K562 (cell line): ENCODE data around the gene GOT1. TPM values are rescaled to one million over a fixed set of nuclear protein-coding genes. Genes with fewer than 3 reads are reported as not detected.

ENCODE experiments used
- polyA plus RNA-seq, 8 experiments: library from polyadenylated mRNA; depleted of rRNA in 4 of 8; stranded (reverse) in 5 of 8; unstranded in 3 of 8; fragments of >200 nt; fragmentation: Nextera tagmentation in 2 of 8; fragmentation: Illumina TruSeq in 1 of 8; extraction: Ambion mirVana in 2 of 8; extraction: Trizol in 1 of 8; gene quantifications; 2 replicates each; pipeline versions ENCODE4 v1.2.1 to v1.2.3, GENCODE V29; 2011 to 2014; ENCODE audit warnings: inconsistent platforms in 1 of 8, missing spikeins in 1 of 8
- total RNA-seq, 7 experiments: library from RNA; depleted of rRNA in 6 of 7; stranded (reverse); fragments of >200 nt in 6 of 7; fragmentation: Illumina TruSeq in 2 of 7; extraction: Trizol in 2 of 7; gene quantifications; 2 replicates each; pipeline versions ENCODE4 v1.2.1 to v1.2.3, GENCODE V29; 2011 to 2021; ENCODE audit warnings: low replicate concordance in 1 of 7
- TF ChIP-seq, protein P1 (sequence below), 2 experiments: fragments of 450-650 bp in 1 of 2; sonication (generic) in 1 of 2; formaldehyde crosslinking in 1 of 2; IDR thresholded peaks; 2 replicates each; pipeline versions ENCODE4 v1.7.1 to v1.9.0; 2016 to 2022; ENCODE audit warnings: inconsistent platforms in 1 of 2, mild to moderate bottlenecking in 1 of 2, missing genetic modification reagents in 1 of 2

Gene GOT1
- total and polyA plus RNA-seq, 9 of the 15 experiments (the other 6 are each of a cell fraction or from before 2014, with no cell fraction given): 55.7 to 166 (median 75.4) TPM

DNA sequence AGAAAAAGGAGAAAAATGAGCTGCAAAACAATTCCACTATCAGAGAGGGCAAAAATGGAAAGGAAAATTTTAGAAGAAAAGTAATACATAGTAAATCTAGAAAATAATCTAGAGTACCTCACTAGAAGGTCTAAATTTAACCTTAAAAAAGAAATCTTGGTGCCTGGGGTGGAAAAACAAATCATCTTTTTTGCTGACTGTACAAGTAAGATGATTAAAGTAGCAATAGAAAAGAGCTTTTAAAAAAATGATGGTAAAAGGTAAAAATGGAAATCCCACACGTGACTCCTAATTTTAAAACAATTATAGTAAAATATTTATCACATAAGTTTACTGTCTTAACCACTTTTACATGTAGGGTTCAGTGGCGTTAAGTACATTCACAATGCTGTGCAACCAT is 28.8 kb upstream of the GOT1 start (continued):
- TF ChIP-seq, protein P1, sequence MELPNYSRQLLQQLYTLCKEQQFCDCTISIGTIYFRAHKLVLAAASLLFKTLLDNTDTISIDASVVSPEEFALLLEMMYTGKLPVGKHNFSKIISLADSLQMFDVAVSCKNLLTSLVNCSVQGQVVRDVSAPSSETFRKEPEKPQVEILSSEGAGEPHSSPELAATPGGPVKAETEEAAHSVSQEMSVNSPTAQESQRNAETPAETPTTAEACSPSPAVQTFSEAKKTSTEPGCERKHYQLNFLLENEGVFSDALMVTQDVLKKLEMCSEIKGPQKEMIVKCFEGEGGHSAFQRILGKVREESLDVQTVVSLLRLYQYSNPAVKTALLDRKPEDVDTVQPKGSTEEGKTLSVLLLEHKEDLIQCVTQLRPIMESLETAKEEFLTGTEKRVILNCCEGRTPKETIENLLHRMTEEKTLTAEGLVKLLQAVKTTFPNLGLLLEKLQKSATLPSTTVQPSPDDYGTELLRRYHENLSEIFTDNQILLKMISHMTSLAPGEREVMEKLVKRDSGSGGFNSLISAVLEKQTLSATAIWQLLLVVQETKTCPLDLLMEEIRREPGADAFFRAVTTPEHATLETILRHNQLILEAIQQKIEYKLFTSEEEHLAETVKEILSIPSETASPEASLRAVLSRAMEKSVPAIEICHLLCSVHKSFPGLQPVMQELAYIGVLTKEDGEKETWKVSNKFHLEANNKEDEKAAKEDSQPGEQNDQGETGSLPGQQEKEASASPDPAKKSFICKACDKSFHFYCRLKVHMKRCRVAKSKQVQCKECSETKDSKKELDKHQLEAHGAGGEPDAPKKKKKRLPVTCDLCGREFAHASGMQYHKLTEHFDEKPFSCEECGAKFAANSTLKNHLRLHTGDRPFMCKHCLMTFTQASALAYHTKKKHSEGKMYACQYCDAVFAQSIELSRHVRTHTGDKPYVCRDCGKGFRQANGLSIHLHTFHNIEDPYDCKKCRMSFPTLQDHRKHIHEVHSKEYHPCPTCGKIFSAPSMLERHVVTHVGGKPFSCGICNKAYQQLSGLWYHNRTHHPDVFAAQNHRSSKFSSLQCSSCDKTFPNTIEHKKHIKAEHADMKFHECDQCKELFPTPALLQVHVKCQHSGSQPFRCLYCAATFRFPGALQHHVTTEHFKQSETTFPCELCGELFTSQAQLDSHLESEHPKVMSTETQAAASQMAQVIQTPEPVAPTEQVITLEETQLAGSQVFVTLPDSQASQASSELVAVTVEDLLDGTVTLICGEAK (IDR thresholded peaks at IDR 0.05): no peak
- TF ChIP-seq, protein P1 (CRISPR knock-in tag; IDR thresholded peaks at IDR 0.05): no peak
